GM19351 (cell line): ENCODE results near the gene SPTBN1.

Experiments
- ATAC-seq: cut with Tn5 transposase; IDR thresholded peaks from one replicate; pipeline ENCODE4 v1.9.1; 2021; ENCODE audit warnings: mild to moderate bottlenecking, moderate library complexity; ENCODE audit not compliant: unreplicated experiment

Gene SPTBN1

DNA sequence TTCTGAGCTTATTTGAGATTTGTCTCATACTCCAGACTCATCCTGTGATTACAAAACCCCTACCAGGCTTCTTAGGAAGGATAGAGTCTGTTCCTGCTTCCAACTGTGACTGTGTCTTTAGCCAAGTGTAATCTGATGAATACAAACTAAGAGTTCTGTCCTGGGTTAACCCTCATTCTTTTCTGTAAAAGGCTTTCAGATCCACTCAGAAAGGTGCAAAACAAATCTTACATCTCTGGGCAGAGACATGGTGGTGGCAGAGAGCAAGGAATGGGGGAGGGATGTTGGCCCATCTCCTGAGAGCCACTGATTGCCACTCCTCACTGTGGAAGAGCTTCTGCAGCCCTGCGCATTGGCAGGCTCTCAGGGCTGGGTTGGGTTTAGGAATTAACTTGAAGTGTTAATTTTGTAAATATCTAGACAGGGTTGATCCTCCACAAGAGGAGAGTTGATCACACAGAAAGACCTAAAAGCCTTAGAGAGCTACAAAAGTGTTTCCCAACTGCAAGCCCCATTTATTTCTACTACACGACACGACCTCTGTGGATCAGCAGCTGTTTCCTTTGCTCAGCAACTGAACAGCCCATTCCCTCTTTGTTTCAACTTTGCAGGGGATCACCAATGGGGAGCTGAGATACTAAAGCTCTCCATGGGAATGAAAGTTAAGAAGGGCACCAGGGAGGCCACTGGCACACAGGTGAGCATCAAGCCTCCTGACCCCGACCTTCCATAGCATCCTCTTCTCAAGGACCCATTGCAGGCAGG lies 23.7 kb upstream of the SPTBN1 start:
- ATAC-seq: no peak

DNA sequence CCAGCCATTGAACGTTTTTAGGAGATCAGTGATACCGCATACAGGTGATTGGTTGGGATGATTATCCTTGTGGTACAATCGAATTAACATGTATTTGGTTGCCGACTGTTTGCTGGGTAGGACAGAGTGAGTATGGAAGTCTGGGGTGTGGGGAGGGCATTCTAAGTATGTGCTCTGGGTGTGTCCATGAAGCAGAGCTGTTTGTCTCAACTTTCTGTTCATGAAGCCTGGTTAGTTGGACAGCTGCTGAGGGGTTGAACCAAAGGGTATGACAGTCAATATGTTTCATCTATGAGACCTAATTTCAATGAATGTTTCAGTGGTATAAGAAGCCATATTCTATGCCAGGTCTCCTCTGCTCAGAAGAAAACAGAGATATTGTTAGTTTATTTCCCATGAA lies 21.9 kb upstream of the SPTBN1 start:
- no peak for ATAC-seq

DNA sequence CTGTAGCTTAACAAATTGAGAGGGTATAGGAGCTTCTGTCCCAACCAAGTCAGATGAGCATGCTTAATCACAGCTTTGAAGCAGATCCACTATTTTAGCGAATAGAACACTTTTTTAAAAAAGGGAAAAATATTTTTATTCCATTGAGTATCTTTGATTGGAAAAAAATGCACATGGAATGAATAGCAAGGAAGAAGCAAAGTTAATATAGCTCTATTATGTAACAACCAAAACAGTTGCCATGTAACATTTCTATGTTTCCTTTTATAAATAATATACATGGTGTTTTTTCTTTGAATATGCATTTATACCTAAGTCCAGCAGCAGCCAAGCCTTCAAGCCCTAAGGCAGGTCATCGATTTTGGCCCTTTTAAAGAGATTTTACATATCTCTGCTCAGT lies 21.4 kb upstream of the SPTBN1 start:
- no peak for ATAC-seq

DNA sequence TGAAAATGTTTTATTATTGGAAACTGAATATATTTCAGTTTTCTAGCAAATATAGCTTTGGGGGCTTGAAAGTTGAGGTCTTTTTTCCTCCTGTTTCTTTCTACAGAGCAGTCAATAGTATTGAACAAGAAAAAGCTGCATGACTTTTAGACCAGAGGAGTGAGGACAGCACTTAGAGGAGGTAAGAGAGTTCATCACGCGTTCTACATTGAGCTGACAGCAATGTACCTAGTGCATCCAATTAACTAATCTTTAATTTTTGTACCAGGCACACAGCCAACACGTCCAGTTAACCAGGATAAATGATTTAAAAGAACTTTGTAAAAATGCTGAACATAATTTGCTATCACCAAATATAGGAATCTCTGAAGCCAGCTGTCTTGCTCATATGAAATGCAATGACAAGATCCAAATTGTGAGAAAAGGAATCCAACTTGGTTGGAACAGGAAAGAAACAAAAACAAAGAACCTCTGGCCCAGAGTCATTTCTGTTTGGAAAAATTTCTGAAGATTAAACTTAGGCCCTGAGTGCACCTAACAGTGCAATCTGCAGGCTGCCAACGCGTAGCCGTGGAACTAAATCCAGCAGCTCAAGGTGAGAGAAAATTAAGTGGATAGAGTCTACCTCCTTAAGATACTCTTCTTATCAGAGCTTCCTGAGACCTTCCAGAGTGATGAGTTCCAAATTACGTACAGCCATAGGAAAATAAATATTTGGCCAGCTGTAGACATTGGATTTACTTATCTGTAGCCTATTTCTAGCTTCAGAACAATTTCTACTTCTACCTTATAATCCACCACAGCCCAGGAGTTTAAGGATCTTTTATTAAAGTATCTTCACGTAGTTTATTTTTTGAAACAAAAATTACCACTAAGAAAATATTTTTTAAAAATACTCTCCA lies 20.6 kb upstream of the SPTBN1 start:
- no peak for ATAC-seq

DNA sequence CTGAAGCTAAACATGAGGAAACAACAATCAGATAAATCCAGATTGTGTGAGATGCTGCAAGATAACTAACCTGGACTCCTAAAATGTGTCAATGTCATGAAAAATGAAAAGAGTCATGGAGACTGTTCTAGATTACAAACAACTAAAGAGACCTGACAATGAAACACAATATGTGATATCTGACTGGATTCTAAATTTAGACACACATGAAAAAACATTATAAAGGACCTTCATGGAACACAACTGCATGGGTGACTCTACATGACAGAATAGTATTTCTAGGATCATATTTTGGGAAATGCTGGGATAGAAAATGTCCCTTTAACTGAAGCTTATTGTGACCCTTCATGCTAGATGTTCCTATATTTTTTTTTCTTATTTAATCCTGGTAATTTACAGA lies 18.5 kb upstream of the SPTBN1 start:
- no peak for ATAC-seq

DNA sequence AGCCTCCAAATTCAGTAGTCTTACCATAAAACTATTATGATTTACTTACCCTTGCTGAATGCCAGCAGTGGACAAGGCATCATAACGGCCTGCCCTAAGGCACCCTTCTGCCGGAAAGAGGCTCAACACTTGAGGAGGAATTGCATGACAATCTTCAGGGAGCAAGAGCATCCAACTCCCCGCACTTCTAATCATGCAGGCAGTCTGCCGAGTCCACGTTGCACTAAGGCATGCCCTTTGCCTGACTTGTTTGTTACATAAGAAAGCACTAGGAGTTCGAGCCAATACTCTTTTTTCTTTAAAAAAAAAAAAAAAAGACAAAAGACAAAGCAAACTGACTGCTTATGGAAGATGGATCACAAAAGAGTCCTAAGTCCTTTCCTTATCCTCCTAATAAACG lies 17.9 kb upstream of the SPTBN1 start:
- ATAC-seq: no peak

DNA sequence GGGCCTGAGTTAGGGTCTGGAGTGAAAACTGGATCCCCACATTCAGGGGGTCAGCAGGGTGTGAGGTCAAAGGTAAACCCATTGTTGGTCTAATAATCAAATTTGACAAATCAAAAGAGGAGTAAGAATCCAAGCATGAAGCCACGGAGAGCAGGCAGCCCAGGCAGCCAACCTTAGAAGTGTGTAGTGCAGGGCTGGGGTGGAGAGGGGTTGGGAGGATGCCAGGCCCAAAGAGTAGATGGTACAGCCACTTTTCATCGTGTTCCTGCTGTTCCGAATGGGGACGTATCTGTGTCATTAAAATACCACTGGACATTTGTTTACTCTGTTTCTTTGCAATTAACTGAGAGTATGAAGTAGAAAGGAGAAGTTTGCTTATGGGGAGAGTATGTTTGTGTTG lies 16.5 kb upstream of the SPTBN1 start:
- ATAC-seq: no peak

DNA sequence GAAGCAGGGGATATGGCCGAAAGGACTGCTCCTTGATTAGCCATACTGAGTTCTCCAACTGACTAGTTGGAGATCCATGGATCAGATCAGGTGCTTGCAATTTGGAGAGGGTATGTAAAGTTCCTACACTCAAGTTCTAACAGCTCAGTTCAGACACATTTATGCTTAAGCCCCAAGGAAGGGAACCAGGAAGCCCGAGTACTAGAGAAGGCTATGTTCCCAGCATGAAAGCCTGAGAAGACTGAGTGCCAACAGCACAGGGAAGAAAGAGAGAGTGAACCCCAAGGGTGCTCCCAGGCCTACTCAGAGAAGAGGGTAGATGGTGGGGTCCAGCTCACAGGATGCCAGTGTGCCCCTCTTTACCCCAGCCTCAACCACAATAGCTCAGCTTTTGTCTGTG lies 16.1 kb upstream of the SPTBN1 start:
- no peak for ATAC-seq

DNA sequence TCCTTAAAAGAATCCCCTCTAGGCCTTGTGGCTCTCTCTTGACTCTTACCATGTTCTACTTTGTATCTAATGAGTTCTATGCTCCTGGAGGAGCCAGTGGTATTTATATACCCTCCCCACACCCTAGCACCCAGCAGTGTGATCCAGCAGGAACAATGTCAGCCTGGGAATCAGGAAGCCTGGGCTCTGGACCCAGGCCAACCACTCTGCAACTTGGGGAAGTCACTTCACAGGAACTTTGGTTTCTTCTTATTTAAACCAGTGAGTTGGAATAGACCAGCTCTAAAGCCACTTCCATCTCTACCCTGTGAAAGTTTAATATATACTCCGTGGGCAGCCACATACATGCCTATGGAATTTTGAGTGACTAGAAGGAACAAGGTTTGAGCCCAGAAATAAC lies 11.6 kb upstream of the SPTBN1 start:
- no peak for ATAC-seq

DNA sequence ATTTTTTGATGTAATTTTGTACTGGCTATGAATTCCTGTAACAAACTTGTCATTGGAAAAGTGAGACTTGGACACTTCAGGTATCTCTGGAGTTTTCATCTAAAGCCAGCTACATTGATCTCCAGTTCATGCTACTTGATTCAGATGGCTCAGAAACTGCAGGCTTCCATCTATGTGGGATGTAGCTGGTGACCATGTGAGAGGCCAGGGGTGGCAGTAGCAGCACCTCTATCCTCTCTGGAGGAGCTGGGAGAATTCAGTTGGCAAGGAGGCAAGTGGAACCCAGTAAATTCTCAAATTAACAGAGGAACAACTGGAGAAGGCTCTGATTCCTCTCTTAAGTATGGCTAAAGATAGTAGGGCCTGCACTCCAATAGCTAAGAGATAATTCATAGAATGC lies 10.0 kb upstream of the SPTBN1 start:
- no peak for ATAC-seq

DNA sequence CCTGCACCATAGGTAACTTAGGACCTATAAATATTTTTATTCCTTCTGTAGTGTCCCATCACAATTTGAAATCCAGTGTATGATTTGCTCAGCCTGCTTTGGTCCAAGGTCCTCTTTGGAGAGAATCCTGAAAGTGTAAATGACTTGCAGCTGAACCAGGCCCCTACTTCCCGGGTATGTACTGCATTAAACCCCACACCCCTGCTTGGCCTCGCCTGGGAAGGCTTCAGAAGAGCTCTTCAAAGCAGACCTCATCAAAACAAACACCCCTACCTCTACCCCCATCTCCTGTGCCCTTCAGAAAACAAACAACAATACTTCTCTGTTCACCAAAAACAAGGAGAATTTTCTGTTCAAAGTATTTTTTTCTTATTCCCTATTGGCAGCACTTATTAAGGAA lies 9.5 kb upstream of the SPTBN1 start:
- ATAC-seq: no peak

DNA sequence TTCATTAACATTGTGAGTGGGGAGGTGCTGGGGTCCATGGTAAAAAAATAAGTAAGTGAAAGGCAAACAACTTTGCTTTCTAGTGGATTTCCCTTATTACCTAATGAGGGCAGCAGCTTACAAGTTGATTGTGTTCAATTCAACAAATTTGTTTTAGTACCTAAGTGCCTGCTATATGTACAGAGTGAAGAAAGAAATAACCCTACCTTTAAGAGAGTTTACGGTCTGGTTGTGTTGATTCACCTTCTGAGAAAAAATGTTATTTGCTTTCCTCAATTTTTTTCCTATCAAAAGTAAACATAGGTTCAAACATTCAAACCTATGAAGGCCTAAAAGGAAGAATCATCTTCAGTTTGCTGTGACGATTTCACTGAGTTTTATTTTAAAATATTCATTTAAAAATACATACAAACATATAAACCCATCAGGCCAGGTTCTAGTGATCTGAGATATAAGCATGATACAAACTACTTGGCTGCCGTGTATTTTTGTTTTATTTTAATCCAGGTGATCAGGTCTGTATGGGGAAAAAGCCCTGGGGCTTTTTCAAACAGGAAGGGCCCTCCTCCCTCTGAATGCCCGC lies 1.5 kb upstream of the SPTBN1 start:
- ATAC-seq: no peak

DNA sequence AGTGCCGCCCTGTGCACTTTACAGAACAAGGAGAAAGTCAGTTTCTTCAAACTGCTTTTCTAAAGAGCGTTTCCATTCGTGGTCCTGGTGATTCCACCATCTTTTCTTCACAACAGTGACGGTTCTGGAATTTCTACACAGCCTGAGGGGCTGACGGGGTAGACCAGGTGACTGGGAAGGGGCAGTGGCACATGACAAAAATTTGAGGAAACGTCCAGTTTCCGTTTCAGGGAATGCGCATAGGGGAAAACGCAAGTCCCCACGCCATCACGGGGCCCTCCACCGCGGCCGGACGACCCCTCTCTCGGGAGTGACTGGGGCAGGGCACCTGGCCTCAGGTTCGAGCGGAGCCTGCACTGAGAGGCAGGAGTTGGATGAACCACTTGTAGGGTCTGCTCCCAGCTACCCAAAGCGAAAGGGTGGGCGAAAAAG lies 980 bp upstream of the SPTBN1 start:
- ATAC-seq: no peak

DNA sequence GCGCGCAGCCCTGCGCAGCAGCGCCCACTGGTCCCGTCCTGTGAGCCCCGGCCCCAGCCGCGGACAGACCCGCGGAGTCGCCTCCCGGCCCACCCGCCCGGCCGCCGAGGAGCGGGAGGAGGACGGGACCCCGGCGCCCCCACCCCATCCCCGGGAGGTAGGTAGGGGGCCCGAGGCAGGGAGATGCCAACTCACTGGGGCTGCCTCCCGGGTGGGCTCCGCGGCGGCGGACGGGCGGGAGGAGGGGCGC lies 160 bp downstream of the SPTBN1 start:
- ATAC-seq: no peak

DNA sequence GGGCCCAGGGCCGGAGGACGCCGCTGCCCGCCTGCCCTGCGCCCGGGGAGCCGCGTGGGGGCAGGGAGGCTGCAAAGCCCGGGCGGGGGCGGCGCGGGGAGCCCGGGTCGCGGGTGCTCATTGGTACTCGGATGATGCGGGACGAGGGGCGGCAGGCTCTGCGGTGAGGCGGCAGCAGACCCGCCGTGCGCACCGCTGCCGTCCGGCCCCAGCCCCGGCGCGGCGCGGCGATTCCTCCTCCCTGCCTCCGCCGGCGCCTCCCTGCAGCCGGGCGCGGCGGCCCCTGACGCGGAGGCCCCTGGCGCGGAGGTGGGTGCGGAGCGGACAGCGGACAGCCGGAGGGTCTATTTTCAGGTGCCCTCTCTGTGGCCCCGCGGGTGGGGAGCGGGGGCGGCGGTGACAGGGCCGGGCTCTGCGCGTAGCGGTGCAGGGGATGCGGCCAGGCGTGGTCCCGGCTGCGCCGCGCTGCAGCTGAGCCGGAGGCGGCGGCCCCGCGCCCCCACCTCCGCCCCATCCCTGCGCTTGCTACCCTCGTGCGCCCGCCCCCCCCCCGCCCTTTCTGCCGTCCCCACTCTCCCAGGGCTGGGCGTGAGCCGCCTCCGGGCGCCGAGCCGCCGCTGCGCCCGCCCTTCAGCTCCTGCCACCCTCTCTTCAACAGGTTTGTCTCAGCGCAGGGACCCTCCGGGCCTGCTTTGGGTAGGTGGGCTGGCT lies 640 bp downstream of the SPTBN1 start:
- ATAC-seq: peak; percentile 48

DNA sequence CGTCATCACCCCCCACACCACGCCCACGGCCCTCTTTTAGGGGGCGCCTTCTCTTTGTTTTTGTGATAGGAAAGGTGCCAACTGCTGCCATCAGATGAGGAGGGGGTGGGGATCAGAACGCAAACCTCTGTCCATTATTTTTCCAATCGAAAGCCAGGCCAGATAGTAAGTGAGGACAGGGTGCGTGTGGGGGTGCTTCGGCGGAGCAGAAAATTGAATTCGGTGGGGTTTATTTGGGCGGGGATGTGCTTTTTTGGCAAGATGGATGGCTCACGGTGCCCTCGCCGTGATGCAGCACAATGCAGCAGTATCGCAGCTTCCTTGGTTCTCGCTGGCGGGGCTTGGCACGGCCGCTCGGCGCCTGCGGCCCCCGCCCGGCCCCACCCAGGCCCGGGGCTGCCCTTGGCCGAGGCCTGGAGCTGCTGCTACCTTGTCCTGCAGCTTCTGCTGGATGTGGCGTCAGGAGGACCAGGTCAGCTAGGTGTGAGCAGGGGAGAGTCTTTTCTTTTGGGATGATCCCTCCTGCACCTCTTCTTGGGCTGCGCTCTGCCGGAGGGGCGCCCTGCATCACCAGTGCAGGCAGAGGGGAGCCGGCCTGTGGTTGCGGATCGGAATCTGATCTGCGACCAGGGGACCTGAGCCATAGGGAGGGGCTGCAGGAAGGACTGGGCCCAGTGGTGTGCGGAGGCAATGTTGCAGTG lies 1.3 kb downstream of the SPTBN1 start:
- no peak for ATAC-seq

DNA sequence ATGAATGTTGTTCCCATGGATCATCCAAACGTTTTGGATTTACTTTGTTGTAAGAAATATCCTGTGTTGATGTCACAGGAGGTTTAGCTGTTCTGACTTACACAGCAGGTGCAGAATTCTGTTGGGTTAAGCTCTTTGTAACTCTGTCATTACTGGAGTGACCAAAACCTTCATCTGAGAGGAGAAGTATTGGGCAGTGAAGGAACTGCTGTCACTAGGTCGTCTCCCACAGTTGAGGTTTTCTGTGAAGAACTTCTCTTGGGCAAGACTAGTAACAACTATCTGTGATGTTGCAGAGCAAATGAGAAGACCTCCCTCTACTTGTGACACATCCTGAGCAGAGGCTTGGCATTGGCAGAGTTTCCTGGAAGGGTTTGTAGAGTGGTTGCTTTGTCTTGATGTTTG lies 2.9 kb downstream of the SPTBN1 start:
- ATAC-seq: no peak

DNA sequence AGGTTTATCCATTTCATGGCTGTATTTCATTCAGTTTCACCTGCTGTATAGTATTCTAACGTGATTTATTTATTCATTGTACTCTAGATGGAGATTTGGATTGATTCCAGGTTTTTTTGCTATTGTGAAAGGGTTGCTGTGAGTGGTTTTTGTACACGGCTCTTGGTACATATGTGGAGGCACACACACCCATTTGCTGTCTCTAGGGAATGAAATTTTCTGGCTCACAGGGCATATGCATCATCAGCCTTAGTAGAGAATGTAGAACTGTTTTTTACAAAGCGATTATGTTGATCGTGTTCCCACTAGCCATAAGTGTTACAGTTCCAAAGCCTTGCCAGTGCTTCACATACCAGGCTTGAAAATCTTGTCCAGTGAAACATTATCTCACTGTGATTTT lies 5.1 kb downstream of the SPTBN1 start:
- no peak for ATAC-seq

DNA sequence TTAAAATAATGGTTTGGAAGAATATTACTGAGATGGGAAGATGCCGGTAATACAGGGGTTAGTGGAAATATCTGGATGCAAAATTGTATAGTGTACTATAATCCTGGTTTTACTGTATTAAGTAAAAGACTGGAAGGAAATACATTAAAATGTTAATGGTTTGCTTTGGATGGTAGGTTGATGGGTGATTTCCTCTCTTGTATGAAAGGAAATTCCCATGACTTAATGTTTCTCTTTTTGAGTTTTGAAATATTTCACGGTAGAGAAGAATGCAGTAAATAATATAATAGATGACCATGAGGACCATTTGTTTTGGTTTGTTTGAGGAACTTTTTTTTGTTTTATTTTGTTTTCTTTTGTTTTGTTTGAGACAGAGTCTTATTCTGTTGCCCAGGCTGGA lies 8.2 kb downstream of the SPTBN1 start:
- no peak for ATAC-seq

DNA sequence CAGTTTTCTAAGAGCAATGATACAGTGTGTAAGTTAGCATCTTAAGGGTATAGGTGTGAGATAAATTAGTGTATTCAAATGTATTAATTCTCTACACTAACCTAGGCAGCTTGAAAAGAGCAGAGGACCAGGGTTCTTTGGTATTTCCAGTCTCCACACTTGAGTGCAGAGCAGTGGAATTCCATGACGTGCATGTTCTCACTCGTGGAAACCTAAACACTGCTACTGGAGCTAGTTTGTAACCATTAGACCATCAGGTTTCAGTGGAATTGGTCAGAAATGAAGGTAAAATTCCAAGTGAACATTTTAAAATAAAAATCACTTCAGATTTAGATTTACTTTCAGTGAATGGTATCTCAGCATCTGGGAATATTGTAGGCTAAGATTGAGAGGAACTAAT lies 9.0 kb downstream of the SPTBN1 start:
- ATAC-seq: no peak

DNA sequence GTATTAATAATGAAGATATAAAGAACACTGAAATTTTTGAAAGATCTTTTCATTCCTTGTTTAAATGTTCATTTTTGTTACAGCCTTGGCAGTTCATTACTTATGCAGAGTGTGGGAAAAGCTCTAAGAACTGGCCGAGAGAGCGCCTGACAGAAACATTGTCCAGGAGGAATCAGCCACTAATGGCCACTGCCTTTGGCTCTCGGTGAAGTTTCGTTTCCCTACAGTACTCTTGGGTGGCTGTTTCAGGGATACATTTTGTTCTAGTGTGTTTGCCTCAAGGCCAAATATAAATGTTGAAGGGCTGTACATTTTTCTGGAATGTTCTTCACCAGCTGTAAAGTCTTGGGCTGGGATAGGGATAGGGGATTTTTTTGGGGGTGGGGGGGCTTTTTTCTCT lies 10.7 kb downstream of the SPTBN1 start:
- no peak for ATAC-seq
